Neural progenitor cell (in vitro differentiated cells): ENCODE data around the gene PRDM16. TPM values are rescaled to one million over a fixed set of nuclear protein-coding genes. Genes with fewer than 3 reads are reported as not detected.

ENCODE experiments used
- DNase-seq: peaks from one replicate; pipeline ENCODE4 v3.0.0-alpha.2; 2016; ENCODE audit warnings: low spot score
- H2AFZ ChIP-seq: fragments of 200-600 bp; sonication (generic); replicated peaks from 2 replicates; pipeline ENCODE4 v1.6.1; 2016; ENCODE audit warnings: antibody characterized with exemption
- H3F3A ChIP-seq: fragments of 200-600 bp; sonication (generic); 2 replicates; pipeline ENCODE4 v1.6.1; 2016; ENCODE audit warnings: antibody characterized with exemption, low read depth
- H3K27ac ChIP-seq: fragments of 200-600 bp; sonication (generic); 2 replicates; pipeline ENCODE4 v1.5.1; 2016; ENCODE audit warnings: mild to moderate bottlenecking
- H3K27me3 ChIP-seq: fragments of 200-600 bp; sonication (generic); 2 replicates; pipeline ENCODE4 v1.6.1; 2016; ENCODE audit warnings: mild to moderate bottlenecking, moderate library complexity
- H3K36me3 ChIP-seq: fragments of 200-600 bp; sonication (generic); 2 replicates; pipeline ENCODE4 v1.5.1; 2016
- H3K4me1 ChIP-seq: fragments of 200-600 bp; sonication (generic); 2 replicates; pipeline ENCODE4 v1.6.1; 2016; ENCODE audit warnings: mixed run types
- H3K4me2 ChIP-seq: fragments of 200-600 bp; sonication (generic); 2 replicates; pipeline ENCODE4 v1.6.1; 2016
- H3K4me3 ChIP-seq: fragments of 200-600 bp; sonication (generic); 2 replicates; pipeline ENCODE4 v1.5.1; 2016
- H3K79me2 ChIP-seq: fragments of 200-600 bp; sonication (generic); 2 replicates; pipeline ENCODE4 v1.6.1; 2016; ENCODE audit warnings: low read depth
- H3K9ac ChIP-seq: fragments of 200-600 bp; sonication (generic); 2 replicates; pipeline ENCODE4 v1.6.1; 2016
- H3K9me3 ChIP-seq: fragments of 200-600 bp; sonication (generic); 2 replicates; pipeline ENCODE4 v1.5.1; 2016; ENCODE audit warnings: low read depth
- H4K20me1 ChIP-seq: fragments of 200-600 bp; sonication (generic); 2 replicates; pipeline ENCODE4 v1.6.1; 2016; ENCODE audit warnings: low read depth
- H3K27ac Mint-ChIP-seq: 3 replicates; pipeline ENCODE4 v1.8.0; 2021; ENCODE audit warnings: mixed read lengths
- H3K27me3 Mint-ChIP-seq: 2 replicates; pipeline ENCODE4 v1.8.0; 2022; ENCODE audit warnings: low read depth, mild to moderate bottlenecking, inconsistent platforms, moderate library complexity, mixed read lengths; ENCODE audit not compliant: insufficient read depth
- H3K36me3 Mint-ChIP-seq: 3 replicates; pipeline ENCODE4 v1.8.0; 2021; ENCODE audit warnings: mixed read lengths
- H3K4me1 Mint-ChIP-seq: 3 replicates; pipeline ENCODE4 v1.8.0; 2021; ENCODE audit warnings: mixed read lengths
- H3K4me3 Mint-ChIP-seq: 3 replicates; pipeline ENCODE4 v1.8.0; 2021; ENCODE audit warnings: mild to moderate bottlenecking, moderate library complexity, mixed read lengths
- H3K9me3 Mint-ChIP-seq: 3 replicates; pipeline ENCODE4 v1.8.0; 2020; ENCODE audit warnings: mixed read lengths
- EZH2 ChIP-seq: fragments of 200-600 bp; sonication (generic); IDR thresholded peaks from 2 replicates; pipeline ENCODE4 v1.6.1; 2017; ENCODE audit warnings: antibody characterized with exemption, mild to moderate bottlenecking, moderate library complexity
- EZH2phosphoT487 ChIP-seq: fragments of 200-600 bp; sonication (generic); IDR thresholded peaks from 2 replicates; pipeline ENCODE4 v1.6.1; 2017; ENCODE audit warnings: antibody characterized with exemption
- total RNA-seq: library from RNA; depleted of rRNA; stranded (reverse); fragments of >200 nt; gene quantifications from 2 replicates; pipeline ENCODE4 v1.2.3, GENCODE V29; 2015; ENCODE audit warnings: low replicate concordance
- TF ChIP-seq, protein P1 (sequence below): fragments of 200-600 bp; sonication (generic); IDR thresholded peaks from 2 replicates; pipeline ENCODE4 v1.5.1; 2017; ENCODE audit warnings: antibody characterized with exemption, mild to moderate bottlenecking

PRDM16 gene
- total RNA-seq, 1 donor from 2014 or later: 1.9 TPM

DNA sequence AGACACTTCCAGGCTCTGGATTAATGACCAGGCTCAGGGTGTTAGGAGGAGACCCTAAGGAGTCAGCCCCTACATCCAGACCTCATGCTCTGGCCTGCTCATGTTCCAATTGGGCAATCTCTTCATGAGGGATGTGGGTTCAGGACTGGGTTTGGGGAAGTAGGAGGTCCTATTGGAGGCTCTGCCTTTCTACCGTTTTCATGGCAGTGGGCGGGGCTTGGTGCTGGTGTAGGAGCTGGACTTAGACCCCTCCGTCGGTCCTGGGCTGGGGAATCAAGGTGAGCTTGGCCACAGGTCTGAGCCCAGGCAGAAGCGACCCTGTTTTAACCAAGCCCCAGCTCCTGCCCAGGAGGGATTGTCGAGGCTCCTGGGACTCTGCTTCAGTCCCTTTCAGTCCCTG lies 123.4 kb downstream of the PRDM16 start:
- Mint-ChIP-seq H3K27ac (no peak overlapping the region), H3K27me3 (peaks cover 12% of the 10 kb centered on the region), H3K4me1 (peaks cover 31% of the 10 kb centered on the region), H3K9me3 (no peaks in the 10 kb centered on the region), H3K4me3 (no peak overlapping the region), H3K36me3 (peaks cover 6% of the 10 kb centered on the region)
- no peaks in the 10 kb centered on the region for H3K27me3 ChIP-seq
- no peak overlapping the region for H3K27ac ChIP-seq
- H3F3A ChIP-seq: no peaks in the 10 kb centered on the region
- H3K4me1 ChIP-seq: peaks cover 5% of the 10 kb centered on the region
- H3K9me3 ChIP-seq: no peaks in the 10 kb centered on the region
- no peaks in the 10 kb centered on the region for H4K20me1 ChIP-seq
- H3K4me3 ChIP-seq: no peak overlapping the region
- H3K4me2 ChIP-seq: no peak overlapping the region
- no peaks in the 10 kb centered on the region for H3K79me2 ChIP-seq
- TF ChIP-seq, protein P1, sequence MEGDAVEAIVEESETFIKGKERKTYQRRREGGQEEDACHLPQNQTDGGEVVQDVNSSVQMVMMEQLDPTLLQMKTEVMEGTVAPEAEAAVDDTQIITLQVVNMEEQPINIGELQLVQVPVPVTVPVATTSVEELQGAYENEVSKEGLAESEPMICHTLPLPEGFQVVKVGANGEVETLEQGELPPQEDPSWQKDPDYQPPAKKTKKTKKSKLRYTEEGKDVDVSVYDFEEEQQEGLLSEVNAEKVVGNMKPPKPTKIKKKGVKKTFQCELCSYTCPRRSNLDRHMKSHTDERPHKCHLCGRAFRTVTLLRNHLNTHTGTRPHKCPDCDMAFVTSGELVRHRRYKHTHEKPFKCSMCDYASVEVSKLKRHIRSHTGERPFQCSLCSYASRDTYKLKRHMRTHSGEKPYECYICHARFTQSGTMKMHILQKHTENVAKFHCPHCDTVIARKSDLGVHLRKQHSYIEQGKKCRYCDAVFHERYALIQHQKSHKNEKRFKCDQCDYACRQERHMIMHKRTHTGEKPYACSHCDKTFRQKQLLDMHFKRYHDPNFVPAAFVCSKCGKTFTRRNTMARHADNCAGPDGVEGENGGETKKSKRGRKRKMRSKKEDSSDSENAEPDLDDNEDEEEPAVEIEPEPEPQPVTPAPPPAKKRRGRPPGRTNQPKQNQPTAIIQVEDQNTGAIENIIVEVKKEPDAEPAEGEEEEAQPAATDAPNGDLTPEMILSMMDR: no peak
- TF ChIP-seq EZH2 (no peak), EZH2phosphoT487 (no peak)
- H2AFZ ChIP-seq: no peak overlapping the region
- H3K9ac ChIP-seq: no peak overlapping the region
- DNase-seq: no peak
- H3K36me3 ChIP-seq: no peaks in the 10 kb centered on the region

DNA sequence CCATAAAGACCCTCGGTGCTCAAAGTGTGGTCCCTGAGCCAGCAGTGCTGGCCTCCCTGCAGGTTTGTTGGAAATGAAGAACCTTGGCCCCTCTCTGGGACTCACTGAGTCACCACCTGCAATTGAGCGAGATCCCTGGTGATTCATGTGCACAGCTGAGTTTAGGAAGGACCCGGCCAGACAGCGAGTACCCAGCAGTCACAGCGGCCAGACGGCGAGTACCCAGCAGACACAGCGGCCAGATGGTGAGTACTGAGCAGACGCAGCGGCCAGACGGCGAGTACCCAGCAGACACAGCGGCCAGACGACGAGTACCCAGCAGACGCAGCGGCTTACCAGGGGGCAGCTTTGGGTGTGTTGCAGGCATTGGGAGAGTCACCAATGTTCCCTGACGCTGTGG lies 123.8 kb downstream of the PRDM16 start:
- no peak for TF ChIP-seq EZH2
- no peak for TF ChIP-seq EZH2phosphoT487
- TF ChIP-seq, protein P1: no peak
- Histone ChIP-seq H3F3A (peaks cover 3% of the 10 kb centered on the region), H3K4me1 (peaks cover 9% of the 10 kb centered on the region), H3K9ac (no peak overlapping the region), H3K27ac (no peak overlapping the region), H3K36me3 (no peaks in the 10 kb centered on the region), H3K27me3 (no peaks in the 10 kb centered on the region), H3K9me3 (no peaks in the 10 kb centered on the region), H3K4me2 (no peak overlapping the region), H4K20me1 (no peaks in the 10 kb centered on the region), H2AFZ (no peak overlapping the region), H3K79me2 (no peaks in the 10 kb centered on the region), H3K4me3 (no peak overlapping the region)
- Mint-ChIP-seq H3K27ac (no peak overlapping the region), H3K4me3 (peak overlapping the region; percentile 64), H3K4me1 (peaks cover 32% of the 10 kb centered on the region), H3K27me3 (peaks cover 12% of the 10 kb centered on the region), H3K36me3 (peaks cover 6% of the 10 kb centered on the region), H3K9me3 (no peaks in the 10 kb centered on the region)
- DNase-seq: no peak

DNA sequence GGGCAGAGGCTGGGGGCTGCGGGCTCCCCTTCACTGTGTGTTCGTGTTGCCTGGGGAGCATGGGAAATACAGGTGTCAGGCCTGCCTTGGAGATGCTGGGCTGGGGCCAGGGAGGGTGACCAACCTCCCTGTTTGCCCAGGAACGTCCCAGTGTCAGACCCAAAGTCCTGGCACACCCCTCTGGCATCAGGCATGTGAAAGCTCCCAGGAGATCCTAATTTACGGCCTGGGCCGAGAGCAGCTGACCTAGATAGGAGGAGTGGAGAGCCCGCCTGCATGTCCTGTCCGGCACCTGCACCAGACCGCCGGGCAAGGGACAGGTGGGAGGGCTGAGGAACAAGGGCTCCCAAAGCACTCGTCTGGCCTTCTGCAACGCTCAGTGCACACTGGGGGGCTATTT lies 124.8 kb downstream of the PRDM16 start:
- TF ChIP-seq, protein P1: no peak
- TF ChIP-seq EZH2phosphoT487 (no peak), EZH2 (no peak)

More for the DNA sequence above, 124.8 kb downstream of the PRDM16 start:
- Histone ChIP-seq H3F3A (peaks cover 13% of the 10 kb centered on the region), H3K4me3 (no peak overlapping the region), H4K20me1 (no peaks in the 10 kb centered on the region), H3K27me3 (no peaks in the 10 kb centered on the region), H3K79me2 (no peaks in the 10 kb centered on the region), H3K27ac (no peak overlapping the region), H3K4me2 (no peak overlapping the region), H3K4me1 (peaks cover 19% of the 10 kb centered on the region), H2AFZ (no peak overlapping the region), H3K9me3 (no peaks in the 10 kb centered on the region), H3K36me3 (no peaks in the 10 kb centered on the region), H3K9ac (no peak overlapping the region)
- no peak for DNase-seq
- Mint-ChIP-seq H3K27me3 (peaks cover 8% of the 10 kb centered on the region), H3K36me3 (peaks cover 3% of the 10 kb centered on the region), H3K4me1 (peaks cover 37% of the 10 kb centered on the region), H3K9me3 (no peaks in the 10 kb centered on the region), H3K27ac (no peak overlapping the region), H3K4me3 (no peak overlapping the region)
